ENCODE measurements around the gene ALK.

The ALK gene

DNA sequence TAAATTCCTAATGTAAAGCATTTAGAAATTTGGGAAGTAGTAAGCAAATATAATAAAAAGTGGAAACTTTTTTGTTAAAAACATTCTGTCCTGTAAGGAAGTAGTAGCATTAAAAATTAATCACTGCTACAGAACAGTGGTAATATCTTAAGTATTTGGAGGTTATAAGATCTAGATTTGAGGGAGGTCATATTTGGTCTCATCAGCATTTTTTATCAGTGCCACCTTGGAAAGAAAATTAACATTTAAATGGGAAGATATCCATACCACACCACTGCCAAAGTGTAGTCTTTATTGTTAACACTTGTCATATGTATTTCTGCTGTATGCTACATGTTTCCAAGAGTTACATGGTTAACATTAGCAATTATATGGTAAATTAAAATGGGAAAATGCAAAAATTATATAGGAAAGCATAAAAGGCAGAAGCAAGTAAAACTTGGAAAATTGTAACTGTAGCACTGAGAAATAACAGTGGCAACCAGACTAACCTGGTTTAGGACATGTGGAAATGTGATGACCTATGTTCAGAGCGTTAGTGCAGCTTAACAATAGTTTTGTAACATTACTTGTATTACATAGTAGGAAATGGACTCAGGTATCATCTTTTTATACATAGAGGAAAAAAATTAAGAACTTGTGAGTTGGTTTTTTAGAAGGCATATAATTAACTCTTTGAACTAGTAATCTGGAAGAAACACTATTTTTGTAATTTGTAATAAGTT lies 759.0 kb downstream of the ALK start:
- no peak for DNase-seq

DNA sequence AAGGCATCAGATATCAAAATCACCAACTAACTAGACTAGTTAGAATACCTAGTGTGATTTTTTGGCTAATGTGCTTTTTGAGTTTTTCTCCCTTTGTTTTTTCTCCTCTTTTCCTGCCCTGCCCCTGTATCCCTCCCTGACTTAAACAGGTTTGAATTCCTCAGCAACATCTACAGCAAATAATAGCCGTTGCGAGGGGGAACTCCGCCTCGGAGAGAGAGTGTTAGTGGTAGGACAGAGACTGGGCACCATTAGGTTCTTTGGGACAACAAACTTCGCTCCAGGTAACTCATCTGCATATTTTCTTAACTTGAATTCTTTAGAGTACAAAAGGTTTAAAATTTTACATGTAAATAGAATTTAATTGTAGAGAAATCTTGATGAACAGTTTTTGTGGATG lies 761.2 kb downstream of the ALK start:
- no peak for DNase-seq

- peak; percentile 90 for DNase-seq
These were observed 762.3 kb downstream of the ALK start for GRCh38 chr2:29159125-29159524.

DNA sequence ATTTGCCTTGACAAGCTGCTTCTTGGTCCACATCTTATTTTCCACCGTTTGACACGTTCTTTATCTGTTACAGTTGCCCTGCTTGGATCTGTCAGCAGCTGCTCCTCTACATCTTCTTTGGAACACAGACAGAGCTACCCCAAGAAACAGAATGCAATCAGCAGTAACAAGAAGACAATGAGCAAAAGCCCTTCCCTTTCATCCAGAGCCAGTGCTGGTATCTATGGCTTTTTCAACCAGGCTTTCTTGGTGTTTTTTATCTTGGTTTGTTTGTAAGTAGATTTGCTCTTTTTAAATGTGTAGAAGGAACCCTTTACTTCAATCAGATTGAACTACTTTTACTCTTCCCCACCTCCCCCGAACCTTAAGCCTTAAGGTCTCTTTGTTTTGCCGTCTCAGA lies 764.3 kb downstream of the ALK start:
- DNase-seq: no peak

GRCh38 chr2:29155578-29155977 lies 765.8 kb downstream of the ALK start:
- no peak for DNase-seq

GRCh38 chr2:29154610-29155009 lies 766.8 kb downstream of the ALK start:
- no peak for DNase-seq

DNA sequence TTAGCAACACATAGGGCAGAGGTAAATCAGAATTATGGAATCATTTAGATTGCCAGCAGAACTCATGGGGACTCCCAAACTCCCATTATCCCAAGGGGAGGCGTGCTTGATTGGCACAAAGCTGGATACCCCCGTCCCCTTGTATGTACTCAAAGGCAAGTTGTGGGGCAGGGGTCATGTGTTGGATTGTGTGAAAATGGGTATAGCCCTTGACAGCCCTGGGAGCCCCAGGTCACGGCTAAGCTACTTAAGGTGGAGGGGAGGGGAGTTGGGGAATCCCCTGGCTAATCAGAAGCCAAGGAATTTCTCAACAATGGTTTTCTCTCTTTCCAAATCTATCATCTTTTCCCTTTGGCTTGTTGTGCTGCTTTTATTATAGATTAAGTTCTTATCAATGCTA lies 773.4 kb downstream of the ALK start:
- DNase-seq: no peak

GRCh38 chr2:29146197-29146596 lies 775.2 kb downstream of the ALK start:
- no peak for DNase-seq

DNA sequence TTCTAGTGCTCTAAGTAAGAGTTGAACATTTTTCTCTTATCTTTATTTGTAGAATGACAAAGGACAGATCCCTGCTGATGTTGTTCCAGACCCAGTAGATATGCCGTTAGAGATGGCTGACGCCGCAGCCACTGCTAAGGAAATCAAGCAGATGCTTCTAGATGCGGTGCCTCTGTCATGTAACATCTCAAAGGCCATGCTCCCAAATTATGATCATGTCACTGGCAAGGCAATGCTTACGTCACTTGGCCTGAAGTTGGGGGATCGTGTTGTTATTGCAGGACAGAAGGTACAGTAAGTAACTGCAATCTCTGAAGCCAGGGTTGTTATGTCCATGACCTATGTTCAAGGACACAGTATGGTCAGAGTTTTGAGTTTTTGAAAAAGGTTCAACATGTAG lies 777.7 kb downstream of the ALK start:
- no peak for DNase-seq

Measured in DMS79 treated with DMSO at 0.1 percent for 48 hours (cell line).